Lung (tissue), 12 donors: Measurements from ENCODE around the gene ANKRD13A. TPM values are rescaled to one million over a fixed set of nuclear protein-coding genes. Genes with fewer than 3 reads are reported as not detected.

Source experiments
- ATAC-seq: fragments of 200-7000 bp; cut with Tn5 transposase; one replicate; pipeline ENCODE4 v1.9.1; 2020; ENCODE audit warnings: moderate number of reproducible peaks; ENCODE audit not compliant: insufficient read depth, low FRiP score
- DNase-seq, 3 donors: peaks; one replicate each; pipeline ENCODE4 v3.0.0-alpha.2; 2013 to 2017
- H3K27ac ChIP-seq, 2 donors: one replicate each; pipeline ENCODE4 v1.5.1; 2013; ENCODE audit warnings: mild to moderate bottlenecking in 2 of 2, moderate library complexity in 2 of 2, control low read depth in 1 of 2, inconsistent platforms in 1 of 2, low read depth in 1 of 2, low read length in 1 of 2
- H3K27me3 ChIP-seq, 3 donors: one replicate each; pipeline ENCODE4 v1.5.1; 2013; ENCODE audit warnings: low read length in 2 of 3; ENCODE audit not compliant: control insufficient read depth in 3 of 3, insufficient read depth in 3 of 3
- H3K36me3 ChIP-seq, 4 donors: one replicate each; pipeline ENCODE4 v1.5.1; 2013; ENCODE audit warnings: low read length in 4 of 4, mild to moderate bottlenecking in 1 of 4, moderate library complexity in 1 of 4; ENCODE audit not compliant: control insufficient read depth in 4 of 4, insufficient read depth in 4 of 4
- H3K4me1 ChIP-seq, 5 donors: one replicate each; pipeline ENCODE4 v1.5.1; 2013; ENCODE audit warnings: low read length in 5 of 5, mild to moderate bottlenecking in 2 of 5, moderate library complexity in 1 of 5; ENCODE audit not compliant: control insufficient read depth in 5 of 5, insufficient read depth in 5 of 5
- H3K4me3 ChIP-seq: one replicate; pipeline ENCODE4 v1.5.1; 2013; ENCODE audit warnings: mild to moderate bottlenecking, control low read depth, moderate library complexity
- H3K9ac ChIP-seq, 2 donors: one replicate each; pipeline ENCODE4 v1.5.1; 2013; ENCODE audit warnings: low read length in 2 of 2, control low read depth in 1 of 2; ENCODE audit not compliant: insufficient read depth in 1 of 2
- H3K9me3 ChIP-seq, 4 donors: one replicate each; pipeline ENCODE4 v1.5.1; 2013; ENCODE audit warnings: low read length in 3 of 4, mild to moderate bottlenecking in 1 of 4, moderate library complexity in 1 of 4; ENCODE audit not compliant: control insufficient read depth in 4 of 4, insufficient read depth in 3 of 4
- WGBS, 2 donors: extraction: QIAGEN DNeasy Blood & Tissue Kit; methylation state at CpG; one replicate each; pipeline ENCODE4 v1.1.7; 2013; 5-methylcytosine and 5-hydroxymethylcytosine counted together
- polyA plus RNA-seq, 2 donors: library from polyadenylated mRNA; stranded (reverse); fragments of 200-250 nt; gene quantifications; one replicate each; pipeline ENCODE4 v1.2.1, GENCODE V29; 2013
- total RNA-seq, 2 donors: library from RNA; depleted of rRNA in 1 of 2; stranded (reverse); fragments of >200 nt in 1 of 2; gene quantifications; one replicate each; pipeline ENCODE4 v1.2.1, GENCODE V29; 2014 to 2021
- TF ChIP-seq, protein P1 (sequence below): IDR thresholded peaks from 2 replicates; pipeline ENCODE4 v1.5.1; 2012; ENCODE audit warnings: mild to moderate bottlenecking; ENCODE audit errors: control extremely low read depth, extremely low read depth
- donor health status: control.
- donor health status: control.
- donor health status: Bipolar disorder and iron deficiency.
- donor health status: healthy.
- donor health status: DM: yes; HTN: yes; CAD: no.

The ANKRD13A gene
- total and polyA plus RNA-seq, 4 donors = 21.6 to 83.0 (median 53.8) TPM

DNA sequence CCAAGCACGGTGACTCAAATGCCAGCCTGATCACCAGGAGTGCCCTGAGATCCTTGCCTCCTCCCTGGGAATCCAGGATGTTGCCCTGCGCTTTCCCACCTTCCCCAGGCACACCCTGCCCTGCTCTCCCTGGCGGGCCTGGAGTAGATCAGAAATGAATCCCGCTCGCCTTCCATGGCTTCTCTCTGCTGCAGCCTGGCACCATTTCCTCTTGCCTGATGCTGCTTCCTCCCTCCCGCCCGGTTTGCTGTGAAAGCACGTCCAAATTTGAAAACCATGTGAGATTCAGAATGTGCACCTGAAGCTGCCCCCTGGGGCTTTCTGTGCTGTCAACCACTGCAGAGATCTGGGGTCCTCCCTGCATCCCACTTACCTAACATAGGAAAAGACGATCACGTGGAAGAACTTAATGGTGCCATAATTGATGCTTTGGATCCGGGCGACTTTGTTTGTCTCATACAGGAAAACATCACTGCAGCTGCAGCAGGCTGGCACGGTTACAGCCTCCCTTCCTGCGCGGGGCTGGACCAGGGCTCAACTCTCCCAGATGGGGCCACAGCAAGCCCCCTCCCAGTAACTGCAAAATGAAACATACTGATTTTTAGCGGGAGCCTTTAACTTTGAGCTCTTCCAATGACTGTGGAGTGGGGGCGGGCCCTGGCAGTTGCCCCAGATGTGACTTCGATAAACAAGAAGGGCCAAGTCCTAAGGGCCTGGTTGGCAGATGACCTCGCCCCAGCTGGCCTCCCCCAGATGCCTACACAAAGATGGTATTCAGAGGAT lies 74.0 kb downstream of the ANKRD13A start:
- 15 to 17% methylated on average over 19 of the region's 19 CpGs for WGBS, 2 donors

DNA sequence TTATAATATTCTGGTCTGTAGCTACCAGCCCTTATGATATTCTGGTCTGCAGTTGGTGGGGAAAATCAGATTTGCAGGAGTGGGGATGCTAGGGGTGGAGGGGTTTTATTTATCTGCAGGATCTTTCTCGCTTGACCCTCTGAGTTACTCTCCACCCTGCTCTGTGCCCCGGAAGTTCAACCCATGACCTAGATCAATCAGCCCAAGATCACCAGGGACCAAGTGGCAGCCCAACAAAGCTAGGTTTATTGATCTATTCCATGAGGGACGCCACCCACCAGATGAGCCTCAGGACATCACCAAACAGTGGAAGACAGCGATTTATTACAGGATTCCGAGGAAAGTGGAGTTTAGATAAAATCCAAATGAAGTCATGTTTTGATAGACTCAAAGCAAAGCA lies 74.9 kb downstream of the ANKRD13A start:
- H3K36me3 ChIP-seq = no peaks in the 10 kb centered on the region
- DNase-seq (no peak), ATAC-seq (no peak)
- peaks cover 0 to 10% (median 0%) of the 10 kb centered on the region in 5 donors for H3K4me1 ChIP-seq
- H3K9ac ChIP-seq = no peak overlapping the region
- no peaks in the 10 kb centered on the region for H3K27me3 ChIP-seq
- WGBS, 2 donors = 86 to 94% methylated on average over 5 of the region's 5 CpGs
- no peak overlapping the region for H3K4me3 ChIP-seq
- H3K9me3 ChIP-seq = no peaks in the 10 kb centered on the region
- no peak overlapping the region for H3K27ac ChIP-seq
- TF ChIP-seq, protein P1, sequence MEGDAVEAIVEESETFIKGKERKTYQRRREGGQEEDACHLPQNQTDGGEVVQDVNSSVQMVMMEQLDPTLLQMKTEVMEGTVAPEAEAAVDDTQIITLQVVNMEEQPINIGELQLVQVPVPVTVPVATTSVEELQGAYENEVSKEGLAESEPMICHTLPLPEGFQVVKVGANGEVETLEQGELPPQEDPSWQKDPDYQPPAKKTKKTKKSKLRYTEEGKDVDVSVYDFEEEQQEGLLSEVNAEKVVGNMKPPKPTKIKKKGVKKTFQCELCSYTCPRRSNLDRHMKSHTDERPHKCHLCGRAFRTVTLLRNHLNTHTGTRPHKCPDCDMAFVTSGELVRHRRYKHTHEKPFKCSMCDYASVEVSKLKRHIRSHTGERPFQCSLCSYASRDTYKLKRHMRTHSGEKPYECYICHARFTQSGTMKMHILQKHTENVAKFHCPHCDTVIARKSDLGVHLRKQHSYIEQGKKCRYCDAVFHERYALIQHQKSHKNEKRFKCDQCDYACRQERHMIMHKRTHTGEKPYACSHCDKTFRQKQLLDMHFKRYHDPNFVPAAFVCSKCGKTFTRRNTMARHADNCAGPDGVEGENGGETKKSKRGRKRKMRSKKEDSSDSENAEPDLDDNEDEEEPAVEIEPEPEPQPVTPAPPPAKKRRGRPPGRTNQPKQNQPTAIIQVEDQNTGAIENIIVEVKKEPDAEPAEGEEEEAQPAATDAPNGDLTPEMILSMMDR = no peak

More for the DNA sequence above, 74.0 kb downstream of the ANKRD13A start:
- Histone ChIP-seq H3K36me3 (no peaks in the 10 kb centered on the region), H3K27ac (no peak overlapping the region), H3K9me3 (no peaks in the 10 kb centered on the region), H3K4me1 (peaks cover 0 to 10% (median 0%) of the 10 kb centered on the region in 5 donors), H3K27me3 (no peaks in the 10 kb centered on the region), H3K9ac (no peak overlapping the region), H3K4me3 (peak overlapping the region; percentile 22)
- TF ChIP-seq, protein P1 = no peak
- DNase-seq (peak; percentile 28 to 68 (median 49)), ATAC-seq (no peak)

DNA sequence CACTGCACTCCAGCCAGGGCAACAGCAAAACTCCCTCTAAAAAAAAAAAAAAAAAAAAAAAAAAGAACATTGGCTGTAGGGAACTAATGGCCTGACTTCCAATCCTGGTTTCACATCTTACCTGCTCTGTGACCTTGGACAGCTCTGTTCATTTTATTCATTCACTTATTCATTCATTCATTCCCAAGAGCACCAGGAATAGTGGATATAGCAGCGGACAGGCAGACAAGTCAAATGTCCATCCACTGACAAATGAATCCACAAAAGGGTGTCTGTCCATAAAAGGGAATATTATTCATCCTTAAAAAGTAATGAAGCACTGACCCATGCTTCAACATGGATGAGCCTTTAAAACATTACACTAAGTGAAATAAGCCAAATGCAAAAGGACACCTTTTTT lies 76.7 kb downstream of the ANKRD13A start:
- TF ChIP-seq, protein P1 = no peak
- WGBS, 2 donors = 100% methylated on average over 1 of the region's 1 CpG

More for the DNA sequence above, 76.7 kb downstream of the ANKRD13A start:
- Histone ChIP-seq H3K36me3 (no peaks in the 10 kb centered on the region), H3K9me3 (no peaks in the 10 kb centered on the region), H3K27me3 (no peaks in the 10 kb centered on the region), H3K9ac (no peak overlapping the region), H3K4me3 (no peak overlapping the region), H3K27ac (no peak overlapping the region), H3K4me1 (peaks cover 0 to 10% (median 5%) of the 10 kb centered on the region in 5 donors)
- no peak for DNase-seq
- no peak for ATAC-seq
